GM18951 (cell line): ENCODE results near the gene PADI2.

Experiments
- POLR2A ChIP-seq: IDR thresholded peaks from 4 replicates; pipeline ENCODE4 v1.6.1; 2011; ENCODE audit warnings: mild to moderate bottlenecking; ENCODE audit not compliant: insufficient read length, insufficient read depth; ENCODE audit errors: extremely low read depth
- in situ Hi-C: fragments of 300-500 bp; cut with MboI; formaldehyde crosslinking; loops from one replicate; pipeline ENCODE4 v1.12.0; 2022; ENCODE audit warnings: low sequenced_read_pairs, mixed read lengths, inconsistent platforms; ENCODE audit not compliant: unreplicated experiment

The PADI2 gene

DNA sequence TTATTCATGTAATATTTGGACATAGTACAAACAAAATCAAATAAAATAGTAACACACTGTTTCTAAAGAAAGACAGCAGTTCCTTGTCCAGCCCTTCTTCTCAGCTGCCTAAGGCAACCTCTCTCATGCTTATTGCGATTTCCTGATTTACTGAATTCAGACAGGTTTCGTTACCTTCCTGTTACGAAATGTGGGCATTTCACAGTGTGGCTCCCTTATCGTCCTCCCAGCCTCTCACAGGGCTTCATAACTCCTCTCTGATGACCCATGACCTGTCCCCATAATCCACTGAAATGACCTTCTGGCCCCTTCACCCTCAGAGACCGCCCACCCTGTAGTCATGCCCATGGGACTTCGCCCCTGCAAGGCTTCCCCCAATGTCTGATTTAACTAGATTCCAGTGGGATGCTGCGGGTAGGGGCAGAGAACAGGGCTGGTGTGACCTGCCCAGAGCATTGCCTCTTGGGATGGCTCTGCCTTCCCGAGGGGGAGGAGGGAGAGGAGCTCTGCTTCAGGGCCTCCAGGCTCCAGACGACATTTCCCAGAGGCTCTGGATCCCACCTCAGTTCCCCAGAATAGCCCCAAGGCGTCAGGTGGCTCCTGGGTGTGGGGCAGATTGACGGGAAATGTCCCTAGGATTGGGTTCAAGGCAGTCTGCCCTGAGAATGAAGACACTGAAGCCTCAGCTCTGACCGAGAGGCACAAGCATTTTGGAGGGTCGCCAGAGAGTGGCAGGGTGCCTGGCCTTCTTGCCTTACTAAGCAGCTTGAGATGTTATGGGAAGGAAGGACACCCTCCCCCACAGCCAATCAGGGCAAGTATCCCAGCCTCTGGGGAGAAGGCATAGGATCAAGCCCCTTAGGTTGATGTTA, 20.6 kb downstream of the PADI2 start:
- TF ChIP-seq POLR2A = no peak

DNA sequence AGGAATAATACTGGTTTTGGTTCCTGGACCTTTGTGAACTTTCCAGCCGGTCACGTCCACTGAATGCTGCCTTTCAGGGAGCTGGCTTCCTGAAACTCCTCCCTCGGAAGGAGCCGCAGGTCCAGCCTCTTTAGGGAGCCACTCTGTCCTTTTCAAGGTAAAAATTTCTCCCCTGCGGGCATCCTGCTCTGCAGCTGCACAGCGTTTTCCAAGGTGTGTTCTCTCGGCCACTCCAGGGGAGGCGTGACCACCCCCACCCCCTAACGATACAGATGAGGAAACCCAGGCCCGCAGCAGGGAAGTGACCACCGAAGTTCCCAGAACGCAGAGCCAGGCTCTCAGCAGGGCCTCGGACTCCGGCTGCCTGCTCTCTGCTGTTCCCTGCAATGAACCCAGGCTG, 21.5 kb downstream of the PADI2 start:
- in situ Hi-C loops = no loop called here
- no peak for TF ChIP-seq POLR2A

More for the DNA sequence above, 20.6 kb downstream of the PADI2 start:
- in situ Hi-C loops = no loop called here

DNA sequence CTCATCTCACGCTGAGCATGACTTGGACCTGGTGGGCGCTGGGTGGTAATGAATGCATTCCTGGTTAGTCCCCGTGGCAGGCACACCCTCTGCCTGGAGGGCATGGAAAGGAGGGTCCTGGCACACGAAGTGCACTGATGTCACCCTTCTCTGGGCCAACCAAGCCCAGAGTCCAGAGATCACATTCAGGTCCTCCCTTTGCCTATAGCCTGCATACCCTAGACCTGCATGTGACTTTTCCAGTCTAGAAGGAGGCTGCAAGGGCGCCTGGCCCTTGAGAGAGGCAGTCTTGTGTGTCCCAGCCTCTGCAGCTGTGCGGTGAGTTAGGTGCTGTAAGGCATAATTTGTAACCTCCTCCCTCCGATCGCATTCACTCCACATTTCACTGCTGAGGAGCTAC, 22.1 kb downstream of the PADI2 start:
- in situ Hi-C loops = no loop called here
- TF ChIP-seq POLR2A = no peak

- in situ Hi-C loops = no loop called here
- no peak for TF ChIP-seq POLR2A
Measured at GRCh38 chr1:17096584-17096983, 22.7 kb downstream of the PADI2 start.

DNA sequence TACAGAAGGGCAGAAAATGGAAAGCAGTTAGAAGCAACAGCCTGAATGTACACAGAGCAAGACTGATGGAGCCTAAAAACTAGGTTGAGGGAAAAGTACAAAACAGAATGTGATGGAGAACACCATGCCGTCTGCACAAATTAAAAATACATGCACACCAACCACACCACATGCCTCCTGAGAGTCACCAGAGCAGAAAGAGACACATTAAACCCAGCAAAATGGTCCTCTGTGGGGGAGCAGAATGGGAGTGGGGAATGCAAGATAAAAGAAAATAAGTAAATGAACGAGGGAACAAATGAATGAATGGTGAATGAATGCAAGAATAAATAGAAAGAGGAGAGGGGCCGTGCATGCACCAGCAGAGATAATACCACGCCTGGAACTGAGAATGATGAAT, 24.1 kb downstream of the PADI2 start:
- TF ChIP-seq POLR2A = no peak
- in situ Hi-C loops = no loop called here

- no peak for TF ChIP-seq POLR2A
- in situ Hi-C loops = no loop called here
Measured at GRCh38 chr1:17094664-17095063, 24.6 kb downstream of the PADI2 start.

DNA sequence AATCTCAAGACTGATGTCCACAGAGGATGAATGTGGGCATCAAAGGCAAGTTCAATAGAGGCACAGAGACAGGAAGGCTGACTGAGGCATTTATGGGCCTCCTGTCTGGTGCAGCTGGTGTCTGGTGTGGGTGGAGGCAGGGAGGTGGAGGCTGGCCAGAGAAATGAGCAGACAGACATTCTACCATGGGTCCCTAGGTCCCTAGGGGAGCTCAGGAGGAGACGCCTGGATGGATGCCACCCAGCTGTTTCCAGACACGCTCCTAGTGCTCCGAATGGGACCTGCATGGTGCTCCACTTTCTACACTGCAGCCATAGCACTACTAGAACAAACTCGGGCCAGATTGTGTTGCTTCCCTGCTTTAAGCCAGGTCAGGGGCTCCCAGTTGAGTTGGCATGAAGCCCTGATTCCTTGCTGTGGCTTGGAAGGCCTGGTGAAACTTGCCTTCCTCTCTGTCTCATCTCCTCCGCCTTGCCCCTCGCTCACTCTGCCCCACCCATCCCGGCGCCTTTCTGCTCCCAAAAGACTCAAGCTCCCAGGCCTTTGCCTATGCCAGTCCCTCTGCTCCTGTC, 25.3 kb downstream of the PADI2 start:
- no peak for TF ChIP-seq POLR2A
- in situ Hi-C loops = no loop called here

GRCh38 chr1:17091252-17091651, 28.0 kb downstream of the PADI2 start:
- no peak for TF ChIP-seq POLR2A
- in situ Hi-C loops = no loop called here

- TF ChIP-seq POLR2A = no peak
- in situ Hi-C loops = no loop called here
Measured at GRCh38 chr1:17089506-17089905, 29.7 kb downstream of the PADI2 start.

DNA sequence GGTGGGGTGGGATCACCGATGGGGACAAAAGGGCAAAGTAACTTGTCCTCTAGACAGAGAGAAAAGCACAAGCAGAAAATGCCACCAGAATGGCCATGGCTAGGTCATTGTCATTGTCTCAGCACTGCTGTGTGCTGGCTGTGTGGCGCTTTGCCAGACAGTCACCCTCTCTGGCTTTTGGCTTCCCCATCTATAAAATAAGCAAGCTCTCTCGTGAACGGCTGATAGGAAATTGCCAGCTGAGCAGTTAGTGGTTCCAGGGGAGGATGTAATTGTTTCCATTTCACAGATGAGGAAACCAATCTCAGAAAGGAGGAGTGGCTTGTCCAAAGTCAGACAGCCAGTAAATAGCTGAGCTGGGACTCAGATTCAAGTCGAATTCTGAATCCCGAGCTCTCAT, 32.5 kb downstream of the PADI2 start:
- in situ Hi-C loops = no loop called here

GRCh38 chr1:17084787-17085186, 34.5 kb downstream of the PADI2 start:
- TF ChIP-seq POLR2A = no peak
- in situ Hi-C loops = no loop called here

More for the DNA sequence above, 32.5 kb downstream of the PADI2 start:
- TF ChIP-seq POLR2A = no peak

DNA sequence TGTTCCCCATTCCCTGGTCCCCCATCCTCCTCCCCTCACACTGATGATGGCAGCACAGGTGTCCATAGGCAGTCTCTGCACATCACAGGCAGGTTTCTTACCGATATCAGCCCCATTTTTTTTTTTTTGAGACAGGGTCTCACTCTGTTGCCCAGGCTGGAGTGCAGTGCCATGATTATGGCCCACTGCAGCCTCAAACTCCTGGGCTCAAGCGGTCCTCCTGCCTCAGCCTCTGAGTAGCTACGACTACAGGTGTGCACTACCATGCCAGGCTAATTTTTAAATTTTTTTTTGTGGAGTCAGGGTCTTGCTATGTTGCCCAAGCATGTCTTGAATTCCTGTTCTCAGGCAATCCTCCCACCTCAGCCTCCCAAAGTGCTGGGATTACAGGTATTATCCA, 36.5 kb downstream of the PADI2 start:
- TF ChIP-seq POLR2A = no peak
- in situ Hi-C loops = no loop called here

- TF ChIP-seq POLR2A = no peak
- in situ Hi-C loops = no loop called here
Measured at GRCh38 chr1:17081439-17081838, 37.8 kb downstream of the PADI2 start.

GRCh38 chr1:17080880-17081279, 38.4 kb downstream of the PADI2 start:
- in situ Hi-C loops = no loop called here
- no peak for TF ChIP-seq POLR2A
